ENCODE measurements around the gene POLRMT.
A peak's percentile ranks its signal among the peaks of the same experiment; 100 is the strongest.
"Not testable (repeated sequence)": the region's sequence is repeated elsewhere in the genome, so short reads cannot be mapped to it uniquely, and the experiment has no call there.

The POLRMT gene

GRCh38 chr19:633068-633785, at the start of gene POLRMT:
Gene POLRMT, minus strand, starts transcription at chr19:633537. Its CDS starts 25 bp downstream, at chr19:633512.
- peak; percentile 94 for DNase-seq (ENCODE audit: low read depth)

- DNase-seq (ENCODE audit: low read depth), result no peak
These were observed 49.5 kb upstream of the POLRMT start for GRCh38 chr19:682678-683320.

- DNase-seq (ENCODE audit: low read depth), result peak; percentile 88
These were observed 48.0 kb upstream of the POLRMT start for GRCh38 chr19:681029-682019.

GRCh38 chr19:680287-681028, 47.1 kb upstream of the POLRMT start:
- peak; percentile 100 for DNase-seq (ENCODE audit: low read depth)

- no peak for DNase-seq (ENCODE audit: low read depth)
These were observed 46.3 kb upstream of the POLRMT start for GRCh38 chr19:679418-680286.

DNA sequence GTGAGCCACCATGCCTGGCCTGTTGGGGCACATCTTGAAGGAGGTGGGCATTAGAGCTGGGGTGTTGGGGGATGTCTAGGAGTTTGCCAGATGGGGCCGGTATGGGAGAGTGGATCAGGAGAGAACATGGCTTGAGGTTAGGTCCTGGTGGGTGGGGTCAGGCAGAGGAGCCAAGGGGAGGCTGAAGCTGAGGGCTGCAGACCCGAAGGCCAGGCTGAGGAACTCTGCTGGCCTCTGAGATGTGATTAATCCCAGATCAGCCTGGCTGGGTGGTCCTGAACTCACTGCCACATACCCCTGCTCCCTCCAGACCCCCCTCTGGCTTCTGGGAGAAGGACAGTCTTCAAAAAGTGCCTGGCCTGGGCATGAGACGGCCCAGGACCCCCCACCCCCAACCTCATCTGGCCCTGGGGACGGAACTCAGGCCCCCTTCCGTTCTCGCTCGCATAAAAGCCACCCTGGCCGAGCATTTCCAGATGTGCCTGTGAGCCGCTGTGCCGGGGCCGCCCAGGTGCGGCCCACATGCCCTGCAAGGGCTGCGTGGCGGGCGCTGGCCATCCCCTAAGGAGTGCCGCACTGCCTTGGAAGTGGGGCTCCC, 45.6 kb upstream of the POLRMT start:
- DNase-seq (ENCODE audit: low read depth), result no peak

DNA sequence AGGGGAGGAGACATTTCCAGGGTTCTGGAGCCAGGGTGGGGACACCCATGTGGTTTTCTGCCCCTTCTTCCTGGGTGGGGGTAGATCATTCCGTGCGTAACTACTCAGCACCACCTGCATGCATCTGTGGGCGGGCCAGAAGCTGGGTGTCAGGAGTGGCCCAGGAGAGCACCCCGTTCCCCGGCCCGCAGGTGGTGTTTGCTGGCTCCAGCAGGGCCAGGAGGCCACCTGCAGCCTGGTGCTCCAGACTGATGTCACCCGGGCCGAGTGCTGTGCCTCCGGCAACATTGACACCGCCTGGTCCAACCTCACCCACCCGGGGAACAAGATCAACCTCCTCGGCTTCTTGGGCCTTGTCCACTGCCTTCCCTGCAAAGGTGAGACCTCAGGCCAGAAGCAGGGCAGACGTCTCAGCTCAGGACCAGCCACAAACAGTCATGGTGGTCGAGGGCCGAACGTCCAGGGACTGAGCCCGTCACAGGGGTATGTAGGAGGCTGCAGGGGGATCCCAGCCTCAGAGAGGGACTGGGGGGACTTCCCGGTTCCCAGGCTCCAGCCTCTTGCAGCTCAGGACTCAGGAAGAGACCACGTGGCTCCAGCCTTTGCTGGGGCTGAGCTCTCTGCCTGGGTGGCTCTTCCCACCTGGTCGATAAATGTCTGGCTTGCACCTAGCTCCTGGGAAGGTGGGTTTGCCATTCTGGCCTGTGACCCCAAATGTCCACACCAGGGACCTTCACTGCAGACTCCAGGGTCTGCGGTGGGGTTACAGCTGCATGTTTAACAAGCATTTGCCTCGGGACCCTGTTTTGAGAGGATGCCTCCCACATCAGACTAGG, 44.5 kb upstream of the POLRMT start:
- DNase-seq (ENCODE audit: low read depth), result no peak

DNA sequence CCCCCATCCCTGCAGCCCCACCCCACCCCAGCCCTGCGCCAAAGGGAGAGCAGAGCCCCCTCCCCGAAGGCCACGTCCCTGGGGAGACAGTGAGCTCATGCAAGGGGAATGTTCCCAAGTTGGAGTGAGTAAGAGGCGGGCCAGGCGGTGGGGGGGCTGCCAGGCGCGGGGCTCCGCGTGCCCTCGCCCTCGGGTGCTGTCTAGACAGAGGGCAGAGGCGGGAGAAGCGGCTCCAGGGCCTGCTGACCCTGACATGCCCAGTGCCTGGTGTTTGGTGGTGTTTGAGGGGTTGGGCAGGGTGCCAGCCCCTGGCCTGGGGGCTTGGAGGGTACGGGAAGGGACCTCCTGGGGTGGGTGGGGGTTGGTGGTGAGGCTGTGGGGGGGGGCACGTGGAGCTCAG, 43.9 kb upstream of the POLRMT start:
- DNase-seq (ENCODE audit: low read depth), result no peak

- DNase-seq (ENCODE audit: low read depth), result no peak
These were observed 43.2 kb upstream of the POLRMT start, which contains the start of gene FSTL3 for GRCh38 chr19:676339-677105. Gene FSTL3, plus strand, starts transcription at chr19:676392. Its CDS starts 32 bp downstream, at chr19:676424.

GRCh38 chr19:676007-676338, 42.6 kb upstream of the POLRMT start:
- DNase-seq (ENCODE audit: low read depth), result no peak

GRCh38 chr19:674282-675151, 41.2 kb upstream of the POLRMT start:
- no peak for DNase-seq (ENCODE audit: low read depth)

GRCh38 chr19:670609-671075, 37.3 kb upstream of the POLRMT start:
- DNase-seq (ENCODE audit: low read depth), result no peak

DNA sequence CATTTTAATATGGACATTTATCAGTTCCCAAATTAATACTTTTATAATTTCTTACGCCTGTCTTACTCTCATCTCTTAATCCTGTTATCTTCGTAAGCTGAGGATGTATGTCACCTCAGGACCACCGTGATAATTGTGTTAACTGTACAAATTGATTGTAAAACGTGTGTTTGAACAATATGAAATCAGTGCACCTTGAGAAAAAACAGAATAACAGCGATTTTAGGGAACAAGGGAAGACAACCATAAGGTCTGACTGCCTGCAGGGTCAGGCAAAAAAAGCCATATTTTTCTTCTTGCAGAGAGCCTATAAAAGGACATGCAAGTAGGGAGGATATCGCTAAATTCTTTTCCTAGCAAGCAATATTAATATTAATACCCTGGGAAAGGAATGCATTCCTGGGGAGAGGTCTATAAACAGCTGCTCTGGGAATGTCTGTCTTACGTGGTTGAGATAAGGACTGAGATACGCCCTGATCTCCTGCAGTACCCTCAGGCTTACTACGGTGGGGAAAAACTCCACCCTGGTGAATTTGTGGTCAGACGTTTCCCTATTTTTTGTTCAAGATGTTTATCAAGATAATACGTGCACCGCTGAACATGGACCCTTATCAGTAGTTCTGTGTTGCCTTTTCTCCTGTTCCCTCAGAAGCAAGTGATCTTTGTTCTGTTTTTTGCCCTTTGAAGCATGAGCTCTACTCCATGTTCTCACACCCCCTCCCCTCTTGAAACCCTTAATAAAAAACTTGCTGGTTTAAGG, 35.5 kb upstream of the POLRMT start:
- not testable (repeated sequence) for DNase-seq (ENCODE audit: low read depth)

DNA sequence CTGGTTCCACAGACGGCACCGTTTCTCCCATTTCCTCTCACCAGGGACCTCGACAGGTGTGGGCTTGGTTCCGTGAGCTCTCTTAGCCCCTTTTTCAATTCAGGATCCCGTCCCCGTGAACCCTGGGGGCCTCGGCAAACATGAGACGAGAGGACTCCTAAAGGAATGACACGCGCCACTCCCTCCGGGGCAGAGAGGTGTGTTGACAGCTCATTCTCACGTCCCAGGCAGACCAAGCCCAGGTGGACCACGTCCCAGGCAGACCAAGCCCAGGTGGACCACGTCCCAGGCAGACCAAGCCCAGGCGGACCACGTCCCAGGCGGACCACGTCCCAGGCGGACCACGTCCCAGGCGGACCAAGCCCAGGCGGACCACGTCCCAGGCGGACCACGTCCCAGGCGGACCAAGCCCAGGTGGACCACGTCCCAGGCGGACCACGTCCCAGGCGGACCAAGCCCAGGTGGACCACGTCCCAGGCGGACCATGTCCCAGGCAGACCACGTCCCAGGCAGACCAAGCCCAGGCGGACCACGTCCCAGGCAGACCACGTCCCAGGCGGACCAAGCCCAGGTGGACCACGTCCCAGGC, 33.7 kb upstream of the POLRMT start:
- not testable (repeated sequence) for DNase-seq (ENCODE audit: low read depth)

DNA sequence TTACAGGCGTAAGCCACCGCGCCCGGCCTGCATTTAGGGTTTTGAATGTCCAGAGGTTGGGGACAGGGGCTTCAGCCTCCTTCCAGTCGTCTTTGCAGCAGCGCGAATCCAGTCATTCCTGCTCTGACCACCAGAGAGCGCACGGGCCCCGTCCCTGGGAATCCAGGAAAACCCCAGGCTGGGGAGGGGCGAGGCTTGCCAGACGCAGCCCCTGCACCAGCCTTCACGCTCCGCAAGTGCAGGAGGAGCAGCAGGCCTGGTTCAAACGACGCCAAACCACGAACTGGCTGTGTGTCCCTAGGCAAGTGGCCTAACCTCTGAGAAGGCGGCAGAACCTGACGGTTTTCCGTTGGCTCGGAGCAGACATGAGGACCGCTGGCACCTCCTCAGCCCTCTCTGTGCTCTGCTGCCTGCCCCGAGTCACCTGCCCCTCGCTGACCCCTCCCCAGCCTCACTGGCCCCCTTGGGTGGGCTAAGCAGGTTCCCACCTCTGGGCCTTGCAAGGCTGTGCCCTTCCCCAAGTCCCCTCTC, 31.6 kb upstream of the POLRMT start:
- peak; percentile 72 for DNase-seq (ENCODE audit: low read depth)

- no peak for DNase-seq (ENCODE audit: low read depth)
These were observed 30.4 kb upstream of the POLRMT start for GRCh38 chr19:663682-664117.

Data from activated T-helper 9 cell treated with anti-CD3 and anti-CD28 coated beads, Interleukin-2, amount 50 U/mL, for 16 hours (primary cell).